Measurements from ENCODE around the gene MPRIP. TPM values are rescaled to one million over a fixed set of nuclear protein-coding genes. Genes with fewer than 3 reads are reported as not detected.

MPRIP gene
- total RNA-seq, 4 donors from 2014 or later, result 141 to 305 (median 291) TPM

DNA sequence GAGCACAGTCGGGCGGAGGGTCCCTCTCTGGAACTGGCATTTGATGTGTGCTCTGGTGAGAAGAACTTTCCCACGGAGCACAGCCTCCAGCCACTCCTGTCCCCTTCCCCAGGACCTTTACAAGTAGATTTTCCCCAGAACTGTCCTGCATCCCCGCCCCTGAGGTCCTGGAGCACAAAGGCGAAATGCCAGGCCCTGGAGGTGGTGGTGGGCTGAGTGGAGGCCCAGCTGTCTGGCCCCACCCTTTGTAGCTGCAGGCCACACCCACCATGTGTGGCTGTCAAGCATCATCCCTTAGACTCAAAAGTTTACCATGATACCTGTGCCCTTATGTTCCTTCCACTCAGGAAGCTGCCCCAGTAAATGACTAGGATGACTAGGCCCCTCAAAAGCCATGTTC lies 126.1 kb downstream of the MPRIP start:
- TF ChIP-seq POLR2A (IDR thresholded peaks at IDR 0.05), result no peak
- TF ChIP-seq, protein P1, sequence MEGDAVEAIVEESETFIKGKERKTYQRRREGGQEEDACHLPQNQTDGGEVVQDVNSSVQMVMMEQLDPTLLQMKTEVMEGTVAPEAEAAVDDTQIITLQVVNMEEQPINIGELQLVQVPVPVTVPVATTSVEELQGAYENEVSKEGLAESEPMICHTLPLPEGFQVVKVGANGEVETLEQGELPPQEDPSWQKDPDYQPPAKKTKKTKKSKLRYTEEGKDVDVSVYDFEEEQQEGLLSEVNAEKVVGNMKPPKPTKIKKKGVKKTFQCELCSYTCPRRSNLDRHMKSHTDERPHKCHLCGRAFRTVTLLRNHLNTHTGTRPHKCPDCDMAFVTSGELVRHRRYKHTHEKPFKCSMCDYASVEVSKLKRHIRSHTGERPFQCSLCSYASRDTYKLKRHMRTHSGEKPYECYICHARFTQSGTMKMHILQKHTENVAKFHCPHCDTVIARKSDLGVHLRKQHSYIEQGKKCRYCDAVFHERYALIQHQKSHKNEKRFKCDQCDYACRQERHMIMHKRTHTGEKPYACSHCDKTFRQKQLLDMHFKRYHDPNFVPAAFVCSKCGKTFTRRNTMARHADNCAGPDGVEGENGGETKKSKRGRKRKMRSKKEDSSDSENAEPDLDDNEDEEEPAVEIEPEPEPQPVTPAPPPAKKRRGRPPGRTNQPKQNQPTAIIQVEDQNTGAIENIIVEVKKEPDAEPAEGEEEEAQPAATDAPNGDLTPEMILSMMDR (IDR thresholded peaks at IDR 0.05), result no peak
- no peak for DNase-seq
- no peak overlapping the region for H3K4me3 ChIP-seq
- peaks cover 0 to 75% (median 0%) of the 10 kb centered on the region in 3 donors for H3K36me3 ChIP-seq
- no peaks in the 10 kb centered on the region for H3K9me3 ChIP-seq
- H3K27me3 ChIP-seq, result no peaks in the 10 kb centered on the region
- no peak overlapping the region for H3K27ac ChIP-seq
- no peaks in the 10 kb centered on the region for H3K4me1 ChIP-seq

DNA sequence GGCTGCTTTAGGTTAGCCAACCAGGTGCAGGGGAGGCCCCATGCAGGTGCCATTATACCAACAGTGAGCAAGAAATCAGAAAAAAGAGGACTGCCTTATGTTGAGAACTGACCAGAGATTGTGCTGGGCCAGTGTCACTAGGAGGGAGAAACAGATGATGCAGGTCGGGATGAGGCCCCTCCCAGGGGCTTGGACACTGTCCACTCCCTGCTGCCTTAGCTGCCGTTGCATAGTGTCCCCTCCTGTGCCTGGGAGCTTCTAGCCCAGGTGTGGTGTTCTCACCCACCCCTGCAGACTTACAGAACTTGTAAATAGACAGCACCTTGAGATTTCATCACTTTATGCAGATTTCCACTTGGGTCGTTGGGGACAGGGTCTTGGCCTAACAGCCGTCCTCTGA lies 127.1 kb downstream of the MPRIP start:
- no peaks in the 10 kb centered on the region for H3K27me3 ChIP-seq
- TF ChIP-seq POLR2A (IDR thresholded peaks at IDR 0.05), result no peak
- TF ChIP-seq, protein P1 (IDR thresholded peaks at IDR 0.05), result no peak
- DNase-seq, result no peak
- no peak overlapping the region for H3K4me3 ChIP-seq
- H3K4me1 ChIP-seq, result no peaks in the 10 kb centered on the region
- H3K9me3 ChIP-seq, result no peaks in the 10 kb centered on the region
- H3K36me3 ChIP-seq, result peaks cover 0 to 76% (median 0%) of the 10 kb centered on the region in 3 donors
- H3K27ac ChIP-seq, result no peak overlapping the region

DNA sequence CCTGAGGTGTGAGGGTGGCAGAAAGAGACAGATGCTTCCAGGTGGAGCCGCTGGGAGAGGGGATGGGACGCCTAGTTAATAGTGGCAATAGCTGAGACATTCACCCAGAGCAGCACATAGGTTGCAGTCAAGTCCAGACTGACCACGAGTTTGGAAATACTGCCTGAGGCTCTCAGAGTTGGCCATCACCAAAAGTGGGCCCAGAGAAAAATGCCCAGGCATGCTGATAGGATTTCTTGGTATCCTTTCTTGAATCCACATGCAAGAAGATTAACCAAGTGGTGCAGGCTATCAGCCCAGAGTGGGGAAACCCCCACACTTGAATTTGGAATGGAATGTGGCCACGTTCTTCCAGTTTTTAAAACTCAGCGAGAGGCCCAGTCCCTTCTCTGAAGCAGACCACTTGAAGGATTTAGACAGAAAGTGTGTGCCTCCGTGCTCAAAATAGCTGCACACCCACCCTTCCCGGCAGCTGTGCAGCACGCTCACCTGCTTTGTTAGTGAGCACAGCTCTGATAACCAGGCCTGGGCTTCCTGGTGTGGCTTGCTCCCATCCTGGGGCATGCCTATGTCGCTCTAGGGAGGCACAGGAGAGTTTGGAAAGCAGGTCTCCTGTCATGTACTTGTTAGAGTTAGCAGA lies 128.2 kb downstream of the MPRIP start:
- H3K27ac ChIP-seq, result no peak overlapping the region

DNA sequence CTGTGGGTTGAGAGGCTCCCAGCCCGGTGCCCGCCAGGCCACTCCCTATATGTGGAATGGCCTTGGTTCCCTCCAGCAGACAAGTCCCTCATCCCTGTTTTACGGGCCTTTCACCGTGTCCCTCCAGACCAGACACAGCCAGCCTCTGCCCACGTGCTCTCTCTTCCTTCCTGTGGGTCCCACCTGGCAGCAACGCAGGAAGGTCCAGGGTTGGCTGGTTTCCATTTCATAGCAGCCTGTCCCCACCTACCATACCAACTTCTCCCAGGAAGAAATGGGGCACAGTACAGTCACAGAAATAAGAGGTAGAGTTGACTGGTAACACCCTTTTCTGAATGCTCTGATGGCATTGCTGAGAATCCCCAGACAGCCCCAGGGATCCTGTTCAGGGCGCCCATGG lies 128.9 kb downstream of the MPRIP start:
- no peak for DNase-seq
- peaks cover 0 to 76% (median 0%) of the 10 kb centered on the region in 3 donors for H3K36me3 ChIP-seq
- no peaks in the 10 kb centered on the region for H3K9me3 ChIP-seq
- no peak overlapping the region for H3K4me3 ChIP-seq
- H3K27me3 ChIP-seq, result no peaks in the 10 kb centered on the region
- H3K4me1 ChIP-seq, result peaks cover 0 to 4% (median 0%) of the 10 kb centered on the region in 4 donors
- no peak for TF ChIP-seq POLR2A (IDR thresholded peaks at IDR 0.05)
- TF ChIP-seq, protein P1 (IDR thresholded peaks at IDR 0.05), result no peak
- no peak overlapping the region for H3K27ac ChIP-seq

More for the DNA sequence above, 128.2 kb downstream of the MPRIP start:
- no peak overlapping the region for H3K4me3 ChIP-seq
- H3K4me1 ChIP-seq, result peaks cover 0 to under 1% (median 0%) of the 10 kb centered on the region in 4 donors
- H3K27me3 ChIP-seq, result no peaks in the 10 kb centered on the region
- no peak for DNase-seq
- H3K36me3 ChIP-seq, result peaks cover 0 to 76% (median 0%) of the 10 kb centered on the region in 3 donors
- H3K9me3 ChIP-seq, result no peaks in the 10 kb centered on the region
- TF ChIP-seq, protein P1 (IDR thresholded peaks at IDR 0.05), result no peak
- TF ChIP-seq POLR2A (IDR thresholded peaks at IDR 0.05), result no peak

DNA sequence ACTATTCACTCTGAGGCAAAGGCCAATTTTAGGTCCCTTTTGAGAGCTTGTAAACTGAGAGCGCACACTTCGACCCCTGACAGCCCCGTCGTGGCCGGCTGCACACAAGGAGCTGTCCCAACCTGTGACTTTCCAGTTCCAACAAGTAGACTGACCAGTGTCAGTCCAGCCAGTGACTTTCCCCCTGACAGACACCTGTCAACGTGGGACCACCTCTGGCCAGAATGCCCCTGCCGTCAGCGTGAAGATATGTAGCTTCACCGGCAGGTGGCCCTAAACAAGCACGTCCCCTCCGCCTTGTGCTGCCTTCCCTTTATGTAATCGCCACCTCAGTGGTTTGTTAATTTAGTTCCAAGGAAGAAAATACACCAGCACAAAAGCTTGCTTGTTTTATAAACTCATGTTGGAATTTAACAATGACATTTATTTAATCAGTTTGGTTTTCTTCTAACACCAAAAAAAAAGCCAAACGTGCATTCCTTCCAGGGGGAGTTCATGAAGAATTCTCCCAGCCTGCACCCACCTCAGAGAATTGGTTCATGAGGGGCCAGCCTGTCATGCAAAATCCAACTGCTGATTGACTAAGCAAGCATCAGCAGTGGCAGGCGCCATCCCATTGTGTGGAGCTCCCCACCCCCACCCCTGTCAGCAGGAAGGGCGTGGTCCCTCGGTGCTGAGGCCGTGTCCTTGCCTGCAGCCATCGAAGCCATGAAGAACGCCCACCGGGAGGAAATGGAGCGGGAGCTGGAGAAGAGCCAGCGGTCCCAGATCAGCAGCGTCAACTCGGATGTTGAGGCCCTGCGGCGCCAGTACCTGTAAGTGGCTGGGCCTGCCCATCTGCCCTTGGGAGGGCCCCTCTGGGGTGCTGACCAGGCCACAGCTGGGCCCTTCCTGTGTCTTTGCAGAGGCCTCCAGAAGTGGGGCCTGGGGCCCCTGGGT lies 130.0 kb downstream of the MPRIP start:
- H3K36me3 ChIP-seq, result peaks cover 0 to 76% (median 0%) of the 10 kb centered on the region in 3 donors
- peaks cover 0 to 4% (median 0%) of the 10 kb centered on the region in 4 donors for H3K4me1 ChIP-seq
- no peaks in the 10 kb centered on the region for H3K27me3 ChIP-seq
- H3K9me3 ChIP-seq, result no peaks in the 10 kb centered on the region
- H3K4me3 ChIP-seq, result no peak overlapping the region
- TF ChIP-seq POLR2A (IDR thresholded peaks at IDR 0.05), result no peak
- TF ChIP-seq, protein P1 (IDR thresholded peaks at IDR 0.05), result no peak
- DNase-seq, result no peak
- no peak overlapping the region for H3K27ac ChIP-seq

Measured in Peyer's patch (tissue), 4 donors.